Right lobe of liver (tissue), 6 donors: Measurements from ENCODE around the gene NPAS1. TPM values are rescaled to one million over a fixed set of nuclear protein-coding genes. Genes with fewer than 3 reads are reported as not detected.
A peak's percentile ranks its signal among the peaks of the same experiment; 100 is the strongest.

ENCODE experiments used
- ATAC-seq, 4 donors: fragments of 200-7000 bp; cut with Tn5 transposase; one replicate each; pipeline ENCODE4 v1.9.1; 2020; ENCODE audit warnings: mild to moderate bottlenecking in 4 of 4, moderate library complexity in 4 of 4
- DNase-seq, 3 donors: peaks; one replicate each; pipeline ENCODE4 v3.0.0-alpha.2; 2020
- H3K27ac ChIP-seq, 3 donors: fragments of 200-600 bp; one replicate each; pipeline ENCODE4 v1.8.0; 2022
- H3K27me3 ChIP-seq, 2 donors: fragments of 200-600 bp; one replicate each; pipeline ENCODE4 v1.8.0; 2022
- H3K36me3 ChIP-seq, 4 donors: fragments of 200-600 bp; sonication (generic) in 1 of 4; one replicate each; pipeline versions ENCODE4 v1.5.1 to v1.8.0; 2017 to 2022; ENCODE audit warnings: control low read depth in 1 of 4
- H3K4me1 ChIP-seq, 4 donors: fragments of 200-600 bp; sonication (generic) in 1 of 4; one replicate each; pipeline versions ENCODE4 v1.5.1 to v1.8.0; 2017 to 2022; ENCODE audit warnings: control low read depth in 1 of 4
- H3K4me3 ChIP-seq, 3 donors: fragments of 200-600 bp; one replicate each; pipeline ENCODE4 v1.8.0; 2022
- H3K9me3 ChIP-seq, 4 donors: fragments of 200-600 bp; sonication (generic) in 1 of 4; one replicate each; pipeline versions ENCODE4 v1.5.1 to v1.8.0; 2017 to 2022; ENCODE audit warnings: control low read depth in 1 of 4
- POLR2A ChIP-seq: fragments of 450-650 bp; IDR thresholded peaks from one replicate; pipeline ENCODE4 v1.6.1; 2017; ENCODE audit warnings: antibody characterized with exemption, mild to moderate bottlenecking
- WGBS: methylation state at CpG from one replicate; pipeline ENCODE4 v1.1.6; 2018; ENCODE audit warnings: low coverage, low lambda C conversion rate; ENCODE audit not compliant: insufficient coverage; ENCODE audit errors: missing lambda C conversion rate; 5-methylcytosine and 5-hydroxymethylcytosine counted together
- intact Hi-C, 2 donors: fragments of 100-400 bp; cut with DNase I; formaldehyde crosslinking; loops; one replicate each; pipeline versions ENCODE4 v1.11.2 to v1.14.1; 2022
- total RNA-seq, 6 experiments: library from RNA; depleted of rRNA in 2 of 6; stranded (reverse); fragments of >200 nt in 2 of 6; fragmentation: NEBNext Ultra II Directional in 3 of 6; extraction: Animal tissue kit (Norgen Biotek cat#: 25700) in 3 of 6; gene quantifications; one replicate each; pipeline versions ENCODE4 v1.1.0 to v1.2.4, GENCODE V29; 2016 to 2023
- TF ChIP-seq, protein P1 (sequence below), 4 donors: fragments of 200-600 bp in 3 of 4; fragments of 450-650 bp in 1 of 4; IDR thresholded peaks; one replicate each; pipeline versions ENCODE4 v1.5.1 to v1.8.0; 2016 to 2022; ENCODE audit warnings: antibody characterized with exemption in 4 of 4, mild to moderate bottlenecking in 2 of 4
- donor health status: DM: no; HTN: yes; CAD: no.
- donor health status: DM: no; HTN: no; CAD: no.
- donor health status: DM: no; HTN: no; CAD: no.
- donor health status: DM: no; HTN: yes; CAD: no.
- donor health status: DM: no; HTN: yes; CAD: no.

Gene NPAS1
- total RNA-seq, 6 experiments from 2014 or later = 1.3 to 1.7 TPM; not detected in 4

- Histone ChIP-seq H3K9me3 (no peaks in the 10 kb centered on the region), H3K4me1 (peaks cover 0 to 19% (median 2%) of the 10 kb centered on the region in 4 donors), H3K27me3 (peaks cover 0 to 23% of the 10 kb centered on the region in 2 donors), H3K27ac (no peak overlapping the region), H3K4me3 (no peak overlapping the region), H3K36me3 (no peaks in the 10 kb centered on the region)
- DNase-seq (no peak), ATAC-seq (peak; percentile 15 to 42 (median 22))
- intact Hi-C loops = no loop called here
- TF ChIP-seq POLR2A = no peak
- WGBS = 34% methylated on average over 4 of the region's 7 CpGs
Observed at GRCh38 chr19:47023448-47023794, 3.8 kb downstream of the NPAS1 start.

GRCh38 chr19:47024502-47024901, 4.9 kb downstream of the NPAS1 start:
- Histone ChIP-seq H3K36me3 (no peaks in the 10 kb centered on the region), H3K9me3 (no peaks in the 10 kb centered on the region), H3K27ac (no peak overlapping the region), H3K4me3 (no peak overlapping the region), H3K4me1 (peaks cover 0 to 19% (median 2%) of the 10 kb centered on the region in 4 donors), H3K27me3 (peaks cover 0 to 27% of the 10 kb centered on the region in 2 donors)
- TF ChIP-seq, protein P1, sequence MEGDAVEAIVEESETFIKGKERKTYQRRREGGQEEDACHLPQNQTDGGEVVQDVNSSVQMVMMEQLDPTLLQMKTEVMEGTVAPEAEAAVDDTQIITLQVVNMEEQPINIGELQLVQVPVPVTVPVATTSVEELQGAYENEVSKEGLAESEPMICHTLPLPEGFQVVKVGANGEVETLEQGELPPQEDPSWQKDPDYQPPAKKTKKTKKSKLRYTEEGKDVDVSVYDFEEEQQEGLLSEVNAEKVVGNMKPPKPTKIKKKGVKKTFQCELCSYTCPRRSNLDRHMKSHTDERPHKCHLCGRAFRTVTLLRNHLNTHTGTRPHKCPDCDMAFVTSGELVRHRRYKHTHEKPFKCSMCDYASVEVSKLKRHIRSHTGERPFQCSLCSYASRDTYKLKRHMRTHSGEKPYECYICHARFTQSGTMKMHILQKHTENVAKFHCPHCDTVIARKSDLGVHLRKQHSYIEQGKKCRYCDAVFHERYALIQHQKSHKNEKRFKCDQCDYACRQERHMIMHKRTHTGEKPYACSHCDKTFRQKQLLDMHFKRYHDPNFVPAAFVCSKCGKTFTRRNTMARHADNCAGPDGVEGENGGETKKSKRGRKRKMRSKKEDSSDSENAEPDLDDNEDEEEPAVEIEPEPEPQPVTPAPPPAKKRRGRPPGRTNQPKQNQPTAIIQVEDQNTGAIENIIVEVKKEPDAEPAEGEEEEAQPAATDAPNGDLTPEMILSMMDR (IDR thresholded peaks at IDR 0.05) = no peak
- TF ChIP-seq POLR2A = no peak
- WGBS = 59% methylated on average over 5 of the region's 5 CpGs
- intact Hi-C loops = no loop called here
- no peak for ATAC-seq
- DNase-seq = no peak

GRCh38 chr19:47026156-47026555, 6.5 kb downstream of the NPAS1 start:
- H3K4me3 ChIP-seq = no peak overlapping the region
- WGBS = no CpG with 5 or more reads among the region's 2 CpGs
- H3K9me3 ChIP-seq = no peaks in the 10 kb centered on the region
- intact Hi-C loops = no loop called here
- TF ChIP-seq, protein P1 (IDR thresholded peaks at IDR 0.05) = no peak
- TF ChIP-seq POLR2A = no peak
- H3K36me3 ChIP-seq = no peaks in the 10 kb centered on the region
- peaks cover 0 to 22% of the 10 kb centered on the region in 2 donors for H3K27me3 ChIP-seq
- H3K27ac ChIP-seq = no peak overlapping the region
- DNase-seq = no peak
- H3K4me1 ChIP-seq = peaks cover 0 to 7% (median 0%) of the 10 kb centered on the region in 4 donors
- peak in 1 of 4 donors; percentile 32 for ATAC-seq

- no peak for DNase-seq
- Histone ChIP-seq H3K9me3 (no peaks in the 10 kb centered on the region), H3K27me3 (peaks cover 0 to 15% of the 10 kb centered on the region in 2 donors), H3K36me3 (no peaks in the 10 kb centered on the region), H3K4me3 (no peak overlapping the region), H3K27ac (no peak overlapping the region), H3K4me1 (no peaks in the 10 kb centered on the region)
- intact Hi-C loops = no loop called here
- 93% methylated on average over 2 of the region's 8 CpGs for WGBS
- TF ChIP-seq, protein P1 (IDR thresholded peaks at IDR 0.05) = no peak
- no peak for TF ChIP-seq POLR2A
- no peak for ATAC-seq
Observed at GRCh38 chr19:47026889-47027288, 7.3 kb downstream of the NPAS1 start.

DNA sequence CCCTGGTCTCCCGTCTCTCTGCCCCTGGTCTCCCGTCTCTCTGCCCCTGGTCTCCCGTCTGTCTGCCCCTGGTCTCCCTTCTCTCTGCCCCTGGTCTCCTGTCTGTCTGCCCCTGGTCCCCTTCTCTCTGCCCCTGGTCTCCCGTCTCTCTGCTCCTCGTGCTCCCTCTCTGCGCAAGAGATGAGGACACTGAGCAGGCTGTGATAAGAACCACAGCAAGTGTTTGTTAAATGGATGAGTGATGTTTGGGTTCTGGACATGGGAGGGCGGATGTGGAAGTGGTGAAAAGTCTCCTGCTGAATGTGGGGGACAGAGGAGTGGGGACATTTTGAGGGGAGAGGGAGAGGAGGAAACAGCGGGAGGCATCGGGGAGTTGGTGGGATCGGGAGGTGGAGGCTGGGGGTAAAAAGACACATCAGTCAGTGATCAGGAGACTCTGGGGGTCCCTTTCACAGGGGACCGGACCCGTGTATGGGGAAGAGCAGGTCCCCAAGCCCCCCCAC, 8.0 kb downstream of the NPAS1 start:
- no peaks in the 10 kb centered on the region for H3K36me3 ChIP-seq
- H3K27me3 ChIP-seq = peaks cover 0 to 7% of the 10 kb centered on the region in 2 donors
- DNase-seq (no peak), ATAC-seq (no peak)
- no peak overlapping the region for H3K4me3 ChIP-seq
- intact Hi-C loops = no loop called here
- TF ChIP-seq POLR2A = no peak
- TF ChIP-seq, protein P1 (IDR thresholded peaks at IDR 0.05) = no peak
- no peaks in the 10 kb centered on the region for H3K4me1 ChIP-seq
- no peaks in the 10 kb centered on the region for H3K9me3 ChIP-seq
- 23% methylated on average over 7 of the region's 12 CpGs for WGBS
- H3K27ac ChIP-seq = no peak overlapping the region
